DMS 273 (cell line): ENCODE data around the gene SCART1.
"Not testable (repeated sequence)": the region's sequence is repeated elsewhere in the genome, so short reads cannot be mapped to it uniquely, and the experiment has no call there.

ENCODE experiments used
- DNase-seq: peaks from one replicate; lab custom pipeline; 2025; ENCODE audit not compliant: unreplicated experiment; lab: John Stamatoyannopoulos, UW

Gene SCART1

GRCh38 chr10:133515471-133515870, 61.7 kb downstream of the SCART1 start:
- no peak for DNase-seq

DNA sequence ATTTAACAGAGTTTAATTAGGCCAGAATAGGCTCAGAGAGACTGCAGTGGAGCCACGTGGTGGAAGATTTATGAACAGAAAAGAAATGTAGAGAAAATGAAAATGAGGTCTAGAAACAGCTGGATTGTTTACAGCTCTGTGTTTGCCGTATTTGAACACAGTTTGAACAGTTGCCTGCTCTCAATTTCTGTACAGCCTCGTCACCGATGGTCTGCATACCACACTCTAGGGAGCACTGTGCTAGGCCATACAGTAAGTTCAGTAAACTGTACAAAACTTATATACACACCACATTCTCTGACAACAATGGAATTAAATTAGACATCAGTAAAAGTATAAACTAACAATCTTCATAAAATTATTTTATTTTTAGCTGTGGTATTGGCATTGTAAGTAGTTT, 62.3 kb downstream of the SCART1 start:
- DNase-seq = no peak

DNA sequence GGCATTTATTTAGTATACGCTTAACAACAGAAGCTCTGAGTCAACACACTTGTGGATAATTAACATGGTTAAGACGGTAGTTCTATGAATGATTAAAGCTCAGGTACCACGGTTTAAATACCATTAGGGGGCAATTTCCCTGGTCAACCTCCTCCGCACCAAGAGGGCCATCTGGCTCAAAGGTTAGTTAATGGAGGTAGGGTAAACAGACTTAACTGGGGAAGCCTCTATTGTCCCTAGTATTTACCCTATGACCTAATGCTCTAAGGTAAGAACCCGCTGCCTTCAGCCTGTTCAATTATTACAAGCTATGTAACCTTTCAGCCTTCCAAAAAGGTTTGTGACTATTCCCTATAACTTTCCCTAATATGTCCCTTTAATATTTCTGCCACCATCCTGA, 64.8 kb downstream of the SCART1 start:
- not testable (repeated sequence) for DNase-seq
